HG03280 (cell line): ENCODE results near the gene ZSCAN5C.
"Not testable (repeated sequence)": the region's sequence is repeated elsewhere in the genome, so short reads cannot be mapped to it uniquely, and the experiment has no call there.

ENCODE experiments used
- ATAC-seq: cut with Tn5 transposase; IDR thresholded peaks from one replicate; pipeline ENCODE4 v1.9.1; 2021; ENCODE audit warnings: mild to moderate bottlenecking, moderate library complexity; ENCODE audit not compliant: unreplicated experiment

Gene ZSCAN5C

GRCh38 chr19:56201973-56202372 is at the start of gene ZSCAN5C:
ZSCAN5C (plus strand) TSS chr19:56202273; CDS start chr19:56205914, 3,641 bp downstream.
- no peak for ATAC-seq

- ATAC-seq: no peak
Measured at GRCh38 chr19:56152644-56153043, 49.4 kb upstream of the ZSCAN5C start.

GRCh38 chr19:56153507-56153906 is 48.6 kb upstream of the ZSCAN5C start:
- no peak for ATAC-seq

- no peak for ATAC-seq
Measured at GRCh38 chr19:56155124-56155687, 46.9 kb upstream of the ZSCAN5C start.

GRCh38 chr19:56156768-56157167 is 45.3 kb upstream of the ZSCAN5C start:
- no peak for ATAC-seq

- no peak for ATAC-seq
Measured at GRCh38 chr19:56158170-56158757, 43.8 kb upstream of the ZSCAN5C start.

- no peak for ATAC-seq
Measured at GRCh38 chr19:56159009-56159559, 43.0 kb upstream of the ZSCAN5C start.

GRCh38 chr19:56159622-56160271 is 42.3 kb upstream of the ZSCAN5C start:
- ATAC-seq: no peak

GRCh38 chr19:56161534-56161933 is 40.5 kb upstream of the ZSCAN5C start:
- no peak for ATAC-seq

GRCh38 chr19:56162258-56162657 is 39.8 kb upstream of the ZSCAN5C start:
- no peak for ATAC-seq

GRCh38 chr19:56163097-56163496 is 39.0 kb upstream of the ZSCAN5C start:
- ATAC-seq: no peak

- ATAC-seq: no peak
Measured at GRCh38 chr19:56167064-56167578, 35.0 kb upstream of the ZSCAN5C start.

GRCh38 chr19:56170261-56170660 is 31.8 kb upstream of the ZSCAN5C start:
- ATAC-seq: no peak

GRCh38 chr19:56174086-56174485 is 28.0 kb upstream of the ZSCAN5C start:
- ATAC-seq: no peak

GRCh38 chr19:56174550-56174949 is 27.5 kb upstream of the ZSCAN5C start:
- ATAC-seq: no peak

GRCh38 chr19:56175861-56176307 is 26.2 kb upstream of the ZSCAN5C start, which contains the start of gene GALP:
GALP (plus strand) TSS chr19:56176008; CDS start chr19:56177109, 1,101 bp downstream.
- not testable (repeated sequence) for ATAC-seq

- not testable (repeated sequence) for ATAC-seq
Measured at GRCh38 chr19:56176310-56176709, 25.8 kb upstream of the ZSCAN5C start.

GRCh38 chr19:56176881-56177280 is 25.2 kb upstream of the ZSCAN5C start:
- ATAC-seq: no peak

- ATAC-seq: no peak
Measured at GRCh38 chr19:56177564-56178243, 24.4 kb upstream of the ZSCAN5C start.

- no peak for ATAC-seq
Measured at GRCh38 chr19:56189785-56190184, 12.3 kb upstream of the ZSCAN5C start.

- ATAC-seq: no peak
Measured at GRCh38 chr19:56191115-56191514, 11.0 kb upstream of the ZSCAN5C start.
